WERI-Rb-1 (cell line): ENCODE results near the gene MZF1.
A peak's percentile ranks its signal among the peaks of the same experiment; 100 is the strongest.

ENCODE experiments used
- DNase-seq: peaks from one replicate; pipeline ENCODE4 v3.0.0-alpha.2; 2020
- H3K27ac ChIP-seq: fragments of 250-450 bp; sonication (Bioruptor Pico); 2 replicates; pipeline ENCODE4 v1.5.1; 2020; ENCODE audit warnings: mild to moderate bottlenecking, moderate library complexity
- H3K27me3 ChIP-seq: fragments of 250-450 bp; sonication (Bioruptor Pico); 2 replicates; pipeline ENCODE4 v1.5.1; 2021; ENCODE audit warnings: mild to moderate bottlenecking, low read depth, moderate library complexity; ENCODE audit not compliant: insufficient read depth, severe bottlenecking
- H3K36me3 ChIP-seq: fragments of 250-450 bp; sonication (Bioruptor Pico); 2 replicates; pipeline ENCODE4 v1.5.1; 2020; ENCODE audit warnings: mild to moderate bottlenecking, moderate library complexity
- H3K4me3 ChIP-seq: 2 replicates; pipeline ENCODE4 v1.5.1; 2011; ENCODE audit warnings: low read depth, mild to moderate bottlenecking, control low read depth, low read length
- H3K9me3 ChIP-seq: fragments of 250-450 bp; sonication (Bioruptor Pico); 2 replicates; pipeline ENCODE4 v1.5.1; 2021; ENCODE audit warnings: mild to moderate bottlenecking, moderate library complexity; ENCODE audit not compliant: severe bottlenecking
- CTCF ChIP-seq: IDR thresholded peaks from 2 replicates; pipeline ENCODE4 v1.5.1; 2011; ENCODE audit warnings: low read depth, mild to moderate bottlenecking, control low read depth, inconsistent platforms, low read length

MZF1 gene

GRCh38 chr19:58575183-58576041 is 2.3 kb upstream of the MZF1 start:
- peak; percentile 93 for DNase-seq
- peak overlapping the region; percentile 83 for H3K27ac ChIP-seq
- H3K27me3 ChIP-seq = no peaks in the 10 kb centered on the region
- H3K36me3 ChIP-seq = peaks cover 8% of the 10 kb centered on the region
- peak overlapping the region; percentile 76 for H3K4me3 ChIP-seq
- TF ChIP-seq CTCF = no peak
- no peaks in the 10 kb centered on the region for H3K9me3 ChIP-seq

- no peak for TF ChIP-seq CTCF
- Histone ChIP-seq H3K36me3 (peaks cover 24% of the 10 kb centered on the region), H3K9me3 (no peaks in the 10 kb centered on the region), H3K27me3 (no peaks in the 10 kb centered on the region), H3K27ac (peak overlapping the region; percentile 97), H3K4me3 (peak overlapping the region; percentile 76)
- DNase-seq = no peak
Measured at GRCh38 chr19:58573658-58574164, 576 bp upstream of the MZF1 start.

- DNase-seq = no peak
- Histone ChIP-seq H3K9me3 (no peaks in the 10 kb centered on the region), H3K36me3 (peaks cover 28% of the 10 kb centered on the region), H3K4me3 (peak overlapping the region; percentile 76), H3K27me3 (no peaks in the 10 kb centered on the region), H3K27ac (peak overlapping the region; percentile 97)
- TF ChIP-seq CTCF = no peak
Measured at GRCh38 chr19:58572026-58572817, 913 bp downstream of the MZF1 start.

- Histone ChIP-seq H3K36me3 (peaks cover 31% of the 10 kb centered on the region), H3K4me3 (no peak overlapping the region), H3K9me3 (no peaks in the 10 kb centered on the region), H3K27ac (no peak overlapping the region), H3K27me3 (no peaks in the 10 kb centered on the region)
- DNase-seq = no peak
- no peak for TF ChIP-seq CTCF
Measured at GRCh38 chr19:58571575-58571947, 1.6 kb downstream of the MZF1 start.

- no peak overlapping the region for H3K27ac ChIP-seq
- H3K36me3 ChIP-seq = peaks cover 31% of the 10 kb centered on the region
- peak; percentile 5 for DNase-seq
- H3K27me3 ChIP-seq = no peaks in the 10 kb centered on the region
- no peaks in the 10 kb centered on the region for H3K9me3 ChIP-seq
- no peak overlapping the region for H3K4me3 ChIP-seq
- TF ChIP-seq CTCF = no peak
Measured at GRCh38 chr19:58570770-58571574, 2.2 kb downstream of the MZF1 start.
